Measurements from ENCODE around the gene FLT3.

GRCh38 chr13:27979765-27980279, 120.6 kb downstream of the FLT3 start:
- TF ChIP-seq CTCF (IDR thresholded peaks at IDR 0.05) (no peak), POLR2A (IDR thresholded peaks at IDR 0.05) (no peak), POLR2AphosphoS5 (IDR thresholded peaks at IDR 0.05) (no peak), EP300 (IDR thresholded peaks at IDR 0.05) (no peak)
